Calu3 (cell line): ENCODE measurements around the gene GRID2. TPM values are rescaled to one million over a fixed set of nuclear protein-coding genes. Genes with fewer than 3 reads are reported as not detected.

Source experiments
- BruUV-seq: library from RNA; stranded (reverse); fragments of 400-500 nt; replicated peaks from 2 replicates; lab custom pipeline; 2021; lab: Mats Ljungman, UMichigan
- CTCF ChIA-PET: fragments of 300-600 bp; sonication (Branson Sonifier 250); formaldehyde crosslinking; loops from one replicate; lab custom pipeline; 2022; ENCODE audit warnings: antibody characterized with exemption; lab: Charles Lee
- DNase-seq: peaks from one replicate; pipeline ENCODE4 v3.0.0; 2022
- H3K27ac Mint-ChIP-seq: one replicate; pipeline ENCODE4 v1.8.0; 2022; ENCODE audit warnings: mixed read lengths; ENCODE audit not compliant: unreplicated experiment
- H3K27me3 Mint-ChIP-seq: one replicate; pipeline ENCODE4 v1.8.0; 2022; ENCODE audit warnings: mixed read lengths; ENCODE audit not compliant: unreplicated experiment
- H3K36me3 Mint-ChIP-seq: one replicate; pipeline ENCODE4 v1.8.0; 2022; ENCODE audit warnings: mild to moderate bottlenecking, moderate library complexity, mixed read lengths; ENCODE audit not compliant: insufficient read depth, unreplicated experiment
- H3K4me1 Mint-ChIP-seq: one replicate; pipeline ENCODE4 v1.8.0; 2022; ENCODE audit warnings: mild to moderate bottlenecking, low read depth, mixed read lengths; ENCODE audit not compliant: unreplicated experiment
- H3K4me3 Mint-ChIP-seq: one replicate; pipeline ENCODE4 v1.8.0; 2022; ENCODE audit warnings: mild to moderate bottlenecking, low read depth, moderate library complexity, mixed read lengths; ENCODE audit not compliant: unreplicated experiment
- H3K9me3 Mint-ChIP-seq: one replicate; pipeline ENCODE4 v1.8.0; 2022; ENCODE audit warnings: low read depth, mixed read lengths; ENCODE audit not compliant: unreplicated experiment
- CTCF ChIP-seq: fragments of 200-600 bp; IDR thresholded peaks from one replicate; pipeline ENCODE4 v1.8.0; 2022; ENCODE audit warnings: antibody characterized with exemption; ENCODE audit not compliant: unreplicated experiment
- intact Hi-C: fragments of 100-400 bp; cut with micrococcal nuclease; formaldehyde crosslinking; loops from one replicate; pipeline ENCODE4 v1.10.0; 2022; ENCODE audit not compliant: unreplicated experiment
- total RNA-seq: library from RNA; stranded (reverse); gene quantifications from 2 replicates; pipeline ENCODE4 v1.2.3, GENCODE V29; 2022

Gene GRID2
- total RNA-seq, 1 experiment from 2014 or later = not detected

- no peak for TF ChIP-seq CTCF
- Mint-ChIP-seq H3K27ac (no peak overlapping the region), H3K36me3 (no peaks in the 10 kb centered on the region), H3K9me3 (no peaks in the 10 kb centered on the region), H3K4me3 (no peak overlapping the region), H3K27me3 (no peaks in the 10 kb centered on the region), H3K4me1 (no peaks in the 10 kb centered on the region)
- intact Hi-C loops = no loop called here
- DNase-seq = no peak
- BruUV-seq = no TSS peak
- CTCF ChIA-PET = no interaction called here
Measured at GRCh38 chr4:92970996-92971395, 667.2 kb downstream of the GRID2 start.

GRCh38 chr4:92988301-92988700 lies 684.5 kb downstream of the GRID2 start:
- no peaks in the 10 kb centered on the region for H3K27me3 Mint-ChIP-seq
- intact Hi-C loops = no loop called here
- no peak for TF ChIP-seq CTCF
- H3K36me3 Mint-ChIP-seq = no peaks in the 10 kb centered on the region
- DNase-seq = no peak
- H3K9me3 Mint-ChIP-seq = no peaks in the 10 kb centered on the region
- H3K4me1 Mint-ChIP-seq = no peaks in the 10 kb centered on the region
- CTCF ChIA-PET = no interaction called here
- BruUV-seq = no TSS peak
- no peak overlapping the region for H3K4me3 Mint-ChIP-seq
- H3K27ac Mint-ChIP-seq = no peak overlapping the region

GRCh38 chr4:92992758-92993157 lies 689.0 kb downstream of the GRID2 start:
- Mint-ChIP-seq H3K4me1 (no peaks in the 10 kb centered on the region), H3K9me3 (no peaks in the 10 kb centered on the region), H3K27me3 (no peaks in the 10 kb centered on the region), H3K36me3 (no peaks in the 10 kb centered on the region), H3K27ac (no peak overlapping the region), H3K4me3 (no peak overlapping the region)
- intact Hi-C loops = no loop called here
- CTCF ChIA-PET = no interaction called here
- TF ChIP-seq CTCF = no peak
- no TSS peak for BruUV-seq
- DNase-seq = no peak

- no peak overlapping the region for H3K4me3 Mint-ChIP-seq
- H3K9me3 Mint-ChIP-seq = no peaks in the 10 kb centered on the region
- TF ChIP-seq CTCF = no peak
- intact Hi-C loops = no loop called here
- no peaks in the 10 kb centered on the region for H3K36me3 Mint-ChIP-seq
- no peak for DNase-seq
- CTCF ChIA-PET = no interaction called here
- H3K27me3 Mint-ChIP-seq = no peaks in the 10 kb centered on the region
- H3K27ac Mint-ChIP-seq = no peak overlapping the region
- H3K4me1 Mint-ChIP-seq = no peaks in the 10 kb centered on the region
- no TSS peak for BruUV-seq
Measured at GRCh38 chr4:92994727-92995126, 691.0 kb downstream of the GRID2 start.
